Parathyroid adenoma (tissue), 2 donors: Measurements from ENCODE around the gene PIWIL4.

Source experiments
- H2AFZ ChIP-seq: fragments of 300-600 bp; sonication (generic); one replicate; pipeline ENCODE4 v1.7.0; 2017; ENCODE audit warnings: antibody characterized with exemption, mild to moderate bottlenecking
- H3K27ac ChIP-seq: fragments of 300-600 bp; sonication (generic); one replicate; pipeline ENCODE4 v1.7.0; 2017
- H3K27me3 ChIP-seq: fragments of 300-600 bp; sonication (generic); one replicate; pipeline ENCODE4 v1.7.0; 2017; ENCODE audit warnings: low read length; ENCODE audit not compliant: control insufficient read depth, insufficient read depth
- H3K36me3 ChIP-seq: fragments of 300-600 bp; sonication (generic); one replicate; pipeline ENCODE4 v1.7.0; 2017; ENCODE audit warnings: low read length; ENCODE audit not compliant: control insufficient read depth, insufficient read depth
- H3K4me1 ChIP-seq: fragments of 300-600 bp; sonication (generic); one replicate; pipeline ENCODE4 v1.7.0; 2017; ENCODE audit warnings: control low read depth
- H3K4me2 ChIP-seq: fragments of 300-600 bp; sonication (generic); one replicate; pipeline ENCODE4 v1.7.0; 2017; ENCODE audit warnings: low read length
- H3K4me3 ChIP-seq: fragments of 300-600 bp; sonication (generic); one replicate; pipeline ENCODE4 v1.7.0; 2017; ENCODE audit warnings: low read depth, low read length
- H3K79me2 ChIP-seq: fragments of 300-600 bp; sonication (generic); one replicate; pipeline ENCODE4 v1.7.0; 2017; ENCODE audit warnings: control low read depth
- H3K9ac ChIP-seq: fragments of 300-600 bp; sonication (generic); one replicate; pipeline ENCODE4 v1.7.0; 2017; ENCODE audit warnings: mild to moderate bottlenecking
- H3K9me3 ChIP-seq: fragments of 300-600 bp; sonication (generic); one replicate; pipeline ENCODE4 v1.7.0; 2017; ENCODE audit warnings: low read length; ENCODE audit not compliant: control insufficient read depth
- CTCF ChIP-seq: fragments of 300-600 bp; sonication (generic); IDR thresholded peaks from one replicate; pipeline ENCODE4 v1.7.0; 2017; ENCODE audit warnings: antibody characterized with exemption, mild to moderate bottlenecking
- donor health status: primary hyperparathyroidism.

Gene PIWIL4

DNA sequence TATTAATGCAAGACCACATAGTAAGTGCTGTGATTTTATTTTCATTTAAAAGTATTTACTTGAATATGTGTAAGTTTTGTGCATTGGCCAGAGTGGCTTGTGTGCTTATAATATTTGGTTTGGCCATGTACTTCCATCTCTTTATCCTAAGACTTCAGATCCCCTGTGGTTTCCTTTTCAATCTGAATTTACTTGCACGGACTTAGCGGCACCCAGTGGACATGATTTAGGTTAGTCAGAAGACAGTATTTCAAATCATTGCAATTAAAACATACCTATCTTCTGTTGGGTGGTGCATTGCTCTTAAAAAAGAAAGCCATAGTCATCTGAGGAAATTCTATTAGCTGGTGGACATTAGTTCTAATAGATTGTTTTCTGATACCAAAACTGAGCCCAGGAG is 30.7 kb downstream of the PIWIL4 start:
- Histone ChIP-seq H3K27me3 (no peaks in the 10 kb centered on the region), H3K4me2 (no peak overlapping the region), H3K79me2 (no peaks in the 10 kb centered on the region), H3K9ac (no peak overlapping the region), H3K36me3 (no peaks in the 10 kb centered on the region), H3K4me1 (no peaks in the 10 kb centered on the region), H3K9me3 (no peaks in the 10 kb centered on the region), H3K27ac (no peak overlapping the region), H3K4me3 (no peak overlapping the region), H2AFZ (no peak overlapping the region)
- TF ChIP-seq CTCF, result no peak

- Histone ChIP-seq H3K4me1 (no peaks in the 10 kb centered on the region), H3K4me3 (no peak overlapping the region), H3K9ac (no peak overlapping the region), H3K9me3 (no peaks in the 10 kb centered on the region), H3K27ac (no peak overlapping the region), H3K4me2 (no peak overlapping the region), H3K27me3 (no peaks in the 10 kb centered on the region), H2AFZ (no peak overlapping the region), H3K79me2 (no peaks in the 10 kb centered on the region), H3K36me3 (no peaks in the 10 kb centered on the region)
- no peak for TF ChIP-seq CTCF
These were observed 32.3 kb downstream of the PIWIL4 start for GRCh38 chr11:94599510-94599909.

- Histone ChIP-seq H3K9me3 (no peaks in the 10 kb centered on the region), H3K9ac (no peak overlapping the region), H3K4me2 (no peak overlapping the region), H3K4me3 (no peak overlapping the region), H3K4me1 (no peaks in the 10 kb centered on the region), H2AFZ (peak overlapping the region; percentile 5), H3K27ac (no peak overlapping the region), H3K27me3 (no peaks in the 10 kb centered on the region), H3K79me2 (no peaks in the 10 kb centered on the region), H3K36me3 (no peaks in the 10 kb centered on the region)
- peak; percentile 43 for TF ChIP-seq CTCF
These were observed 35.5 kb downstream of the PIWIL4 start for GRCh38 chr11:94602430-94603372.

GRCh38 chr11:94603587-94603986 is 36.4 kb downstream of the PIWIL4 start:
- no peak overlapping the region for H3K4me3 ChIP-seq
- H3K27ac ChIP-seq, result no peak overlapping the region
- TF ChIP-seq CTCF, result no peak

DNA sequence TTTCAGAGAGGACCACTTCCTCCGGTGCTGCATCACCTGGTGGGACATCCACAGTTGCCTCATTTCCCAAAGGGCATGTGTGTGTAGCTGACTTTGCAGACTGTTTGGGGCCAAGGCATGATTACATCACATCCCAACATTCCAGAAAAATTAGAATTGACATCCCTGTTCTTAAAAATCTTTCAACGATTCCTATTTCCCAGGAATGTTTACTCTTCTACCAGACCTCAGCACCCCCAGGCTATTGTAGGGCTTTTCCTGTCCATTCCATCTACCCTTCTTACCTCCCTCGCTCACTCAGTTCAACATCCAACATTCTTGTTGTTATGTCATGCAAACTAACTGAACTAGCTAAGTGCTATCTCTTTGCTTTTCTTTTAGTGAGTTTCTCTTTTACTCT is 37.3 kb downstream of the PIWIL4 start:
- H3K9ac ChIP-seq, result no peak overlapping the region
- TF ChIP-seq CTCF, result no peak
- no peak overlapping the region for H2AFZ ChIP-seq
- H3K27ac ChIP-seq, result no peak overlapping the region
- no peaks in the 10 kb centered on the region for H3K79me2 ChIP-seq
- no peaks in the 10 kb centered on the region for H3K9me3 ChIP-seq
- no peak overlapping the region for H3K4me3 ChIP-seq
- no peaks in the 10 kb centered on the region for H3K36me3 ChIP-seq
- no peaks in the 10 kb centered on the region for H3K4me1 ChIP-seq
- H3K4me2 ChIP-seq, result no peak overlapping the region
- no peaks in the 10 kb centered on the region for H3K27me3 ChIP-seq

More at GRCh38 chr11:94603587-94603986, 36.4 kb downstream of the PIWIL4 start:
- Histone ChIP-seq H2AFZ (no peak overlapping the region), H3K4me1 (no peaks in the 10 kb centered on the region), H3K9me3 (no peaks in the 10 kb centered on the region), H3K9ac (no peak overlapping the region), H3K79me2 (no peaks in the 10 kb centered on the region), H3K4me2 (no peak overlapping the region), H3K27me3 (no peaks in the 10 kb centered on the region), H3K36me3 (no peaks in the 10 kb centered on the region)
